ENCODE results near the gene ACSL5.

ACSL5 gene

DNA sequence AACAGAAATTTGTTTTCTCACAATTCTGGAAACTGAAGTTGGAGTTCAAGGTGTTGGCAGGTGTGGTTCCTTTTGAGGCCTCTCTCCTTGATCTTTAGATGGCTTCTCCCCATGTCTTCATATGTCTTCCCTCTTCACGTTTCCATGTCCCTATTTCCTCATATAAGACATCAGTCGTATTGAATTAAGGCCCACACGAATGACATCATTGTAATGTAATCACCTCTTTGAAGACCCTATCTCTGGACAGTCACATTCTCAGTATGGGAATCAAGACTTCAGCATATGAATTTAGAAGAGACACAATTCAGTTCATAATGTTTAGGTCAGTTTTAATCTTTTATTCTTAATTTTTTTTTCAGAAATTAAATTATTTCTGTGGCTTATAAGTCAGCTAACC lies 92.9 kb downstream of the ACSL5 start:
- no peak for DNase-seq (ENCODE audit: low spot score)

- DNase-seq (ENCODE audit: low spot score), result no peak
Observed at GRCh38 chr10:112467541-112468075, 93.7 kb downstream of the ACSL5 start.

- DNase-seq (ENCODE audit: low spot score), result no peak
Observed at GRCh38 chr10:112471878-112472487, 98.1 kb downstream of the ACSL5 start.

DNA sequence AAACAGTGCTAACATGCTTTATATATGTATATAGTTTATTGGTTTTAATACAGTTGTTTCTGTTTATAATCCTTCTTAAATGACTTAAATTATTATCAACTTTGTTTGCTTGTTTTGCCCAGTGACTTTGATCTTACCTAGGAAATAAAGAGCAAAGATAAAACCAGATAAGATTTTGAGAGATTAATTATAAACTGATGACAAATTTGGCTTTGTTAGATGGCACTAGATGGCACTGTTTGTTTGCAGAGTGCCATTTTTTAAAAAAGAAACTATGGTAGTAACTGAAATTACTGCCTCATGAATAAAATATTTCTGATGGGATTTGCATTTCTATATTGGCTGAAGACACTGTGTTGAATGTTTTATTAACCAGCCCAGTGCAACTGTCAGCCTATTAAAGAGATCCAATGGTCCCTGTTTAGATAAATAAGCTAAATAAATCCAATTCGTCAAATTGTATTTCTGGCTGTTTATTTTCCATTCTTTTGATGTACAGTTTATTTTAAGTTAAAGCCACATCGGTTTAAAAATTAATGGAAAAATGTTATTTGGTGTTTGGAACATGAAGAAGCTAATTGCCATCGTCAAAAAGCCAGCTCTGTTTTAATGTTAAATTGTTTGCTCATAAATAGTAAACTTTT lies 101.8 kb downstream of the ACSL5 start:
- no peak for DNase-seq (ENCODE audit: low spot score)
